OCI-LY7 (cell line): Measurements from ENCODE around the gene CARNS1. TPM values are rescaled to one million over a fixed set of nuclear protein-coding genes. Genes with fewer than 3 reads are reported as not detected.
A peak's percentile ranks its signal among the peaks of the same experiment; 100 is the strongest.

Experiments used
- BruUV-seq: library from RNA; stranded (reverse); fragments of 400-500 nt; replicated peaks from 2 replicates; lab custom pipeline; 2021; lab: Mats Ljungman, UMichigan
- CTCF ChIA-PET: fragments of 300-600 bp; sonication (Branson Sonifier 250); formaldehyde crosslinking; loops from one replicate; lab custom pipeline; 2022; ENCODE audit warnings: antibody characterized with exemption; ENCODE audit not compliant: unreplicated experiment; lab: Charles Lee
- POLR2A ChIA-PET: fragments of 300-600 bp; sonication (Branson Sonifier 250); formaldehyde crosslinking; loops from one replicate; lab custom pipeline; 2022; ENCODE audit warnings: antibody characterized with exemption; lab: Charles Lee
- DNase-seq: peaks from one replicate; pipeline ENCODE4 v3.0.0-alpha.2; 2015; ENCODE audit warnings: low spot score
- H2AFZ ChIP-seq: fragments of 200-600 bp; sonication (generic), shearing (Covaris generic); 2 replicates; pipeline ENCODE4 v1.6.1; 2014; ENCODE audit warnings: mild to moderate bottlenecking, antibody characterized with exemption, low read length, moderate library complexity
- H3K27ac ChIP-seq: fragments of 200-600 bp; sonication (generic); 2 replicates; pipeline ENCODE4 v1.5.1; 2014; ENCODE audit warnings: mixed run types, low read depth, mild to moderate bottlenecking, moderate library complexity, low read length, inconsistent platforms; ENCODE audit not compliant: poor library complexity, severe bottlenecking
- H3K36me3 ChIP-seq: fragments of 200-600 bp; sonication (generic); 2 replicates; pipeline ENCODE4 v1.6.1; 2014; ENCODE audit warnings: mild to moderate bottlenecking, antibody characterized with exemption, low read length, moderate library complexity, mixed read lengths; ENCODE audit not compliant: insufficient read depth
- H3K4me1 ChIP-seq: fragments of 200-600 bp; sonication (generic); 2 replicates; pipeline ENCODE4 v1.5.1; 2014; ENCODE audit warnings: mild to moderate bottlenecking, low read length; ENCODE audit not compliant: insufficient read depth, poor library complexity, severe bottlenecking
- H3K4me2 ChIP-seq: fragments of 200-600 bp; sonication (generic); 2 replicates; pipeline ENCODE4 v1.6.1; 2014; ENCODE audit warnings: mild to moderate bottlenecking, low read length
- H3K4me3 ChIP-seq: fragments of 200-600 bp; sonication (generic); 2 replicates; pipeline ENCODE4 v1.5.1; 2014; ENCODE audit warnings: mild to moderate bottlenecking, low read depth, low read length; ENCODE audit not compliant: poor library complexity, severe bottlenecking
- H3K79me2 ChIP-seq: fragments of 200-600 bp; sonication (generic); 2 replicates; pipeline ENCODE4 v1.6.1; 2016; ENCODE audit warnings: low read depth, mild to moderate bottlenecking, low read length, moderate library complexity, mixed read lengths; ENCODE audit not compliant: insufficient read depth
- H3K9me2 ChIP-seq: fragments of 200-600 bp; sonication (generic); 2 replicates; pipeline ENCODE4 v1.6.1; 2016; ENCODE audit warnings: mild to moderate bottlenecking, low read length, mixed read lengths; ENCODE audit not compliant: insufficient read depth
- H3K9me3 ChIP-seq: fragments of 200-600 bp; sonication (generic); 2 replicates; pipeline ENCODE4 v1.6.1; 2014; ENCODE audit warnings: mild to moderate bottlenecking, mixed run types, low read length, mixed read lengths
- H4K20me1 ChIP-seq: fragments of 200-600 bp; sonication (generic); 2 replicates; pipeline ENCODE4 v1.6.1; 2014; ENCODE audit warnings: mild to moderate bottlenecking, antibody characterized with exemption, low read length, moderate library complexity, mixed read lengths; ENCODE audit not compliant: insufficient read depth
- CTCF ChIP-seq: fragments of 200-600 bp; sonication (generic); conservative IDR thresholded peaks from 2 replicates; pipeline ENCODE4 v1.5.1; 2014; ENCODE audit warnings: mild to moderate bottlenecking, antibody characterized with exemption, low read length, moderate library complexity, mixed read lengths
- EZH2phosphoT487 ChIP-seq: fragments of 200-600 bp; sonication (generic); IDR thresholded peaks from 2 replicates; pipeline ENCODE4 v1.6.1; 2018; ENCODE audit warnings: low read depth, borderline replicate concordance, mild to moderate bottlenecking, mixed run types, antibody characterized with exemption, low read length, moderate library complexity, mixed read lengths
- intact Hi-C: fragments of 100-400 bp; cut with micrococcal nuclease; formaldehyde crosslinking; loops from one replicate; pipeline ENCODE4 v1.10.0; 2022; ENCODE audit not compliant: unreplicated experiment
- total RNA-seq, 2 experiments: library from RNA; depleted of rRNA in 1 of 2; stranded (reverse); fragments of >200 nt in 1 of 2; shearing (Covaris generic) in 1 of 2; gene quantifications; 2 replicates each; pipeline ENCODE4 v1.2.3, GENCODE V29; 2014 to 2022

CARNS1 gene
- total RNA-seq, 2 experiments from 2014 or later = 0.06 to 0.21 TPM

- Histone ChIP-seq H2AFZ (no peak overlapping the region), H3K36me3 (peaks cover 71% of the 10 kb centered on the region), H4K20me1 (peaks cover 12% of the 10 kb centered on the region), H3K4me3 (peak overlapping the region; percentile 81), H3K27ac (peak overlapping the region; percentile 94), H3K79me2 (peaks cover 29% of the 10 kb centered on the region), H3K4me1 (peaks cover 62% of the 10 kb centered on the region), H3K9me3 (no peaks in the 10 kb centered on the region), H3K4me2 (peak overlapping the region; percentile 97), H3K9me2 (no peaks in the 10 kb centered on the region)
- intact Hi-C loops = no loop called here
- no peak for DNase-seq
- no peak for TF ChIP-seq CTCF
- TF ChIP-seq EZH2phosphoT487 = no peak
- CTCF ChIA-PET = no interaction called here
- POLR2A ChIA-PET = interaction anchor here (3.3 kb wide), 1 partner anchor 32 kb away, joined by 38 read pairs; the partner anchor contains the start of genes PPP1CA and TBC1D10C
- no TSS peak for BruUV-seq
Observed at GRCh38 chr11:67435031-67435726, 19.7 kb downstream of the CARNS1 start.

- Histone ChIP-seq H3K79me2 (peaks cover 29% of the 10 kb centered on the region), H2AFZ (no peak overlapping the region), H4K20me1 (peaks cover 12% of the 10 kb centered on the region), H3K36me3 (peaks cover 68% of the 10 kb centered on the region), H3K27ac (peak overlapping the region; percentile 94), H3K4me1 (peaks cover 69% of the 10 kb centered on the region), H3K4me3 (peak overlapping the region; percentile 81), H3K9me3 (no peaks in the 10 kb centered on the region), H3K4me2 (peak overlapping the region; percentile 97), H3K9me2 (no peaks in the 10 kb centered on the region)
- CTCF ChIA-PET = interaction anchor here (0.5 kb wide), 2 partner anchors 43 to 1856 kb away, joined by 3 to 4 read pairs; no protein-coding TSS in a partner anchor
- no peak for DNase-seq
- no peak for TF ChIP-seq EZH2phosphoT487
- no peak for TF ChIP-seq CTCF
- BruUV-seq = TSS peak; percentile 88
- POLR2A ChIA-PET = interaction anchor here (2.6 to 3.6 kb wide), 4 partner anchors 24 to 33 kb away, joined by 18 to 38 read pairs (median 29); partner anchors contain the start of genes PPP1CA, TBC1D10C and TMEM134
- intact Hi-C loops = loop anchor here (2.0 kb wide), 1 partner anchor 27 kb away; no protein-coding TSS in a partner anchor
Observed at GRCh38 chr11:67435727-67436458, 20.4 kb downstream of the CARNS1 start.
